Measurements from ENCODE around the gene GNRHR.

DNA sequence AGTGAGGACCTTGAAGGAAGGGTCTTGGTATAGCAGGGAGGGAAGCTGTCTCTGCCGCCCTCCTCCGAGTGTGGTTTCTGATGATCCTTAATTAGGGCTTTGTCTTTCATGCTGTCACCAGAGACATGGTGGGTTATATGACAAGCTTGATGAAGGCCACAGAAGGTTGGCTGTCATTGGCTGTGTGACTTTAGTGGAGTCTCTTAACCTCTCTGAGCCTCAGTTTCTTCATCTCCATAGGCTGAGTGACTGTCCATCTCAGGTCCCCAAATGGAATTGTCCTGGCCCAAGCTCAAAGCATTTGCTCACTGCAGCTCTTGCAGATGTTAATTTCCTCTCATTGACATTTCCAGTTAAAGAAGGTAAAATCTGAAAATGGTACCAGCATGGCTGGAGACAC is 36.6 kb downstream of the GNRHR start:
- TF ChIP-seq GATA2 (IDR thresholded peaks at IDR 0.05; ENCODE audit: low read depth, low read length) (no peak), GATA3 (IDR thresholded peaks at IDR 0.05; ENCODE audit: low read depth, low read length) (no peak)

Measured in SH-SY5Y (cell line).